GM18907 (cell line): ENCODE measurements around the gene ADRM1.

ENCODE experiments used
- ATAC-seq: cut with Tn5 transposase; IDR thresholded peaks from one replicate; pipeline ENCODE4 v1.9.1; 2021; ENCODE audit warnings: mild to moderate bottlenecking, moderate library complexity; ENCODE audit not compliant: unreplicated experiment

Gene ADRM1

DNA sequence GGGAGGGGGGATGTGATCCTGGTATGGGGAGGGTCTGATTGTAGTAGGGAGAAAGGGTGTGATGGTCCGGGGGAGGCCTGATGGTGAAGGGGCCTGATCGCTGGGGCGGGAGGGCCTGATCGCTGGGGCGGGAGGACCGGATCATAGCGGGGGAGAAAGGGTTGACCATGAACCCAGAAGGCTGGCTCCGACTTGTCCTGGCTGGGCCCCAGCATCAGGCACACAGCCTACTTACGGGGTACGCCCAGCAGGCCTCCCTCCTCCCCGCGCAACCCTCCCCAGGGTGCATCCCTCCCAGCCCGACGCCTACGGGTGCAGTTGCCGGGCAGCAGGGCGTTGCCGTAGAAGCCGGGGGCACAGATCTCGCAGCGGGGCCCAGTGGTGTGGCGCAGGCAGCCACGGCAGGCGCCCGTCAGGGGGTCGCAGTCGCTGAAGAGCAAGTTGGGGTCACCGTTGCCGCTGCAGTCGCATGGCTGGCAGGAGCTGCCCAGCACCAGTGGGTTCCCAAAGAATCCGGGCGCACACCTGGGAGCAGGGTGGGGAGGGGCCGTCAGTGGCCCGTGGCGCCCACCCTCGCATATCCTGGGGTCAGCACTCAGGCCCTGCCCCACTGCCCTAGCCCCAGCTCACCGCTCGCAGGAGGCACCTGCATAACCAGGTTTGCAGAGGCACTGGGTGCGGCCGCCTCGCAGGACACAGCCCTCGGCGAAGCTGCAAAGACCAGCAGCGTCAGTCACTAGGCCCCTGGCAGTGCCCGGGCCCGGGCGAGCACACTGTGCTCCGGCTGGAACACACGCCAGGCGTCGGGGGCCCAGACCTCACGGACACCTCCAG, 20.6 kb downstream of the ADRM1 start:
- no peak for ATAC-seq

DNA sequence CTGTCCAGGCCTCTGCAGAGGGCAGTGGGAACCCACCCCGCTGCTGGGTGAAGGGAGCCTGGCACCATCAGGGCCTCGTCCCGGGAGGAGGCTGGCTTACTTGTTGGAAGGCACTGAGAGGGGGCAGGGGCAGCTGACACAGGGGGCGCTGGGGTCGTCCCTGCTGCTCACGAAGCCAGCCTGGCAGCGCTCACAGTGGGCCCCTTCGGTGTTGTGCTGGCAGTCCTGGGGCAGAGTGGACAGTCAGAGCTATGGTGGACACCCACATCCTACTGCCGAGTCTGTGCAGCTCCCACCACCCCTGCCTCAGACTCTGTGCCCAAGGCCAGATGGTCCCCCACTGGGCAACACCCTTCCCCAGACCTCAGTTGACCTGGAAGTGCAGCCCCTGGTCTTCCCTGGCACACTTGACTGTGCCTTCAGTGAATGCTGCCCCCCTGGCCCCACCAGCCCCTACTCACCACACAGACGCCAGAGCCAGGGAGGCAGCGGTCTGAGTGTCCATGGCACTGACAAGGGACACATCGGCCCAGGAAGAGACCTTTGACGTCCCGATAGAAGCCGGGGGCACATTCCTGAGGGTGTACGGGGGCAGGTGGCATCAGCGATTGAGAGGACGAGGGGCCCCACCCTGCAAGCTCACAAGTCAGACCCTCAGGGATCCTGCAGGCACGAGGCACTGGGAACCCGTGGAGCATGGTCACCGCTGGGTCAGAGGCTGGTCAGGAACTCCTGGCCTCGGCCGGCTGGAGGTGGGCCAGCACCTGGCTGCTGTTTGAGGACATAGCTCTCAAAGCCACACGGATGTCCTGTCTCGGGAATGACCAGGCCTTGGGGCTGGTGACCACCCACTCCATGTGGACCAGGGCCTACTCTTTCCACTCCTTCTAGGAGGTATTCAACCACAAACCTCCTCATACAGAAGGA, 21.4 kb downstream of the ADRM1 start:
- no peak for ATAC-seq

DNA sequence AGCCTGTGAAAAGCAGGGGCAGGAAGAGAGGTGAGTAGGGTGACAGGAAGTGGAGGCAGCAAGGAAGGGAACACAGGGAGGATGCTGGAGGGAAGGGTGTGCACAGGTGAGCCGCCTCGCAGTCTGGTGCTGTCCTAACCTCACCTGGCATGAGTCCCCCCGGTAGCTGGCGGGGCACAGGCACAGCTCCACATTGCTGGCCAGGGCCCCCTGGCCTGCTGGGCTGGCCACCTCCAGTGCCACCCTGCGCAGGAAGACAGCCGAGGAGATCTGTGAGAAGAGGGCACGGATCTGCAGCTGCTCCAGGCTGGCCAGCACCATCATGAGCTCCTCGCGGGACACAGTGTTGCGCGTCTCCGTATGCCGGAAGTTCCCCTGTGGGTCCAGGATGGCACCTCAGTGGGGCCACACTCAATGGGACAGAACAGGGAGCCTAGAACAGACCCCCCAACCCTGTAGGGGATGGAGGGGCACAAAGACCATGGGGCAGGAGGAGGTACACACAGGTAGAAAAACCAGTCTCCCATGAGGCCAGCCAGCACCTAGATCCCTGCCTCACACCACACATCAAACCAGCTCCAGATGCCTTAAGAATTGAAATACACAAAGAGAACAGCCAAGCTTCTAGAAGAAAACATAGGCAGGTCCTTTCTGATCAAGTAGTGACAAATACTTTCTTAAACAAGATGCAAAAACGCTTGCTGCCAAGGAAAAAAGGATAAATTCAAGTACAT, 22.5 kb downstream of the ADRM1 start:
- no peak for ATAC-seq

DNA sequence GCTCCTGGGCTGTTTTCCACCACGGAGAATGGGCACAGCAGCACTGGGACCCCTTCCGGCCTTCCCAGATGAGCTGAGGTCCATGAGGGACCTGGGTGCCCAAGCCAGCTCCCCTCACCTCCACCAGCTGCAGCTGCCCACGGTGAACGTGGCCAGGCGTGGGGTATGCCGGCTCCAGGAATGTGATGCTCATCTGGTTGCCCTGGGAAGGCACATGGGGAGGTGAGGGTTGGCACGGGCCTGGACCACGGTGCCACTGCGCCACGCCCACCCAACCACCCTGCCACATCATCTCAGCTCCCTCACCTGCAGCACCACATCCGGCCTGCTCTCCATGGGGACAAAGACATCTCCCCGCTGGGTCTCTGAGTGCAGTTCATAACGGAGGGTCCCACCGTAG, 23.8 kb downstream of the ADRM1 start:
- ATAC-seq: no peak

DNA sequence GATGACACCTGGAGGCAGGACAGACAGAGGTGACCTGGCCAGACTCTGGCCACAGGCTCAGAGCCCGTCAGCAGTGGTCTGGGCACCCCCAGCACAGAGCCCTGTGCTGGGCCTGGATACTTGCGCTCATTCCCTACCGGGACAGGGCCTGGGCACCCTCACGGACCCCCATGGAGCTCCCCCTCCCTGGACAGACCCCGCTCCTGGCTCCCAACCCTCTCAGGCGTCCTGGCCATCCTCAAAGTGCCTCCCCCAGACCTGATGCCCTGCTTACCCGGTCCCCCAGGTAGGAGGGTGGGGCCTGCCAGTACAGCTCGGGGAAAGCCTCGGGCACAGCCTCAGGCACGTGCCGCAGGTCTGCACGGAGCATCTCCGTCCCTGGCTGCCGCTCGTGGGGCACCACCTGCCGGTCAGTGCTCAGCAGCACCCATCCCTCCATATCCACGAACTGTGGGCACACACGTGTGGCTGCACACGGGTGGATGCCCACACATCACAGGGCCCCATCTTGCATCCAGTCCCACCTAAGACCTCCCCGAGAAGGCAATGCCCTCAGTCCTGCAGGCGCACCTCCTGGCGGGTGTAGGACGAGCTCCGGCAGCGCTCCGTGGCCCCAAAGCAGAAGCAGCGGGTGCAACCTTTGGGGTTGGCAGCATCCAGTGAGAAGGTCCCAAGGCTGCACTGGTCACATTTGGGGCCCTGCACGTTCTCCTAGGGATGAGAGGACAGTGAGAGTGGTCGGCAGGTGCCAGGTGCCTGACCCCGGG, 24.3 kb downstream of the ADRM1 start:
- ATAC-seq: no peak

DNA sequence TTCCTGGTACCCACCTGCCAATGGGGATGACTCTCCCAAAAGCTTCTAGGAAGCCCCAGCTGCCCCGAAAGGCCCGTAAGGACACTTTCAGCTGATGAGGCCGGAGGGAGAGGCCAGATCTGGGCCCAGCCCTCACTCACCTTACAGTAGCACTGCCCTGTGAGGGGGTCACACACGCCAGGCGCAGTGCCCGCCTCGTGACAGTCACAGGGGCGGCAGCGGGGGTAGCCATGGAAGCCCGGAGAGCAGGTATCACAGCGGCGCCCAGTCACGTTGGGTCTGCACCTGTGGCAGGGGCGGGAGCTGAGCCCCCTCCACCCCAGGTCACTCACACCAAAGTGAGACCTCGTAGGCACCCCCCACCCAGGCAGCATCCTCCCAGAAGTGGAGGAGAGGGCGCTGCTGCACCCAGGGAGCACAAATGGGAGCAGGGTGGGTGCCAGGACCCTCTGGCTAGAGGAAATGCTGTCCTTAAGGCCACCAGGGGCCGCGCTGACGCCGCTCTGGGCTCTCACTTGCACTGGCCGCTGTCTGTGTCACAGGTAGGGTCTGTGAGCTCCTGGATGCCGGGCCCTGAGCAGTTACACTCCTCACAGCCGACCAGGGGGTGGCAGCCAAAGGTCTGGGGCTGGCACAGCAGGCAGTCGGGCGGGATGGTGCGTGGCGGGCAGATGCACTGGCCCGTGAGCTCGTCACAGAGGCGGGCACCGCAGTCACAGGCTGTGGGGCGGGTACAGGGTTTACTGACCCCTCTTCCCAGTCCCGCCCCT, 25.1 kb downstream of the ADRM1 start:
- no peak for ATAC-seq

DNA sequence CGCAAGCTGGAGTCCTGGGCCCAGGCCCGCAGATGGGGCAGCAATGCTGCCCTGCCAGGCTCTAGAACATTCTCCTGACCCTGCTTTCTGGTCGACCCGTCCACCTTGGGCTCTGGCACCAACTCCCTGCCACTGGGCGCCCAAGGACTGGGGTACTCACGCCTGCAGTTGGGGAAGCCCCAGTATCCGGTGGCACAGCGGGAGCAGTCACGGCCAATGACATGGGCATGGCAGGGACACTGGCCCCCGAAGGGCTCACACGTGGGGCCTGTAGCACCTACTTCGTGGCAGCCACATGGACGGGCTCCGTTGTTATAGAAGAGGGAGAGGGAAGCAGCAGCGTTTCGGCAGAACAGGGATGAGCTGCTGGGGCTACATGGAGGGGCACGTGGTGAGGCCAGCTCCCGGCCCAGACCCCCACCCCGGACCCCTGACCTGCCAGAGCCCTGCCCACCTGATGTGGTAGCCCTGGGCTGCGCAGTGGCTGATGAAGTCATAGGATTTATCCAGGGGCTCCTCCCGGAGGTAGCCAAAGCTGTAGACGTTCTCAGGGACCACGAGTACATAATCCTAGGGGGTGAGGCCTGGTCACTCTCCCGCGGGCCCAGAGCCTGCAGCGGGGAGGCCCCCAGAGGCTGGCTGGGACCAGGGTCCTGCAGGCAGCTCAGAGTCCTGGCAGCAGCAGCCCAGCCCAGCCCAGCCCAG, 26.0 kb downstream of the ADRM1 start:
- no peak for ATAC-seq

DNA sequence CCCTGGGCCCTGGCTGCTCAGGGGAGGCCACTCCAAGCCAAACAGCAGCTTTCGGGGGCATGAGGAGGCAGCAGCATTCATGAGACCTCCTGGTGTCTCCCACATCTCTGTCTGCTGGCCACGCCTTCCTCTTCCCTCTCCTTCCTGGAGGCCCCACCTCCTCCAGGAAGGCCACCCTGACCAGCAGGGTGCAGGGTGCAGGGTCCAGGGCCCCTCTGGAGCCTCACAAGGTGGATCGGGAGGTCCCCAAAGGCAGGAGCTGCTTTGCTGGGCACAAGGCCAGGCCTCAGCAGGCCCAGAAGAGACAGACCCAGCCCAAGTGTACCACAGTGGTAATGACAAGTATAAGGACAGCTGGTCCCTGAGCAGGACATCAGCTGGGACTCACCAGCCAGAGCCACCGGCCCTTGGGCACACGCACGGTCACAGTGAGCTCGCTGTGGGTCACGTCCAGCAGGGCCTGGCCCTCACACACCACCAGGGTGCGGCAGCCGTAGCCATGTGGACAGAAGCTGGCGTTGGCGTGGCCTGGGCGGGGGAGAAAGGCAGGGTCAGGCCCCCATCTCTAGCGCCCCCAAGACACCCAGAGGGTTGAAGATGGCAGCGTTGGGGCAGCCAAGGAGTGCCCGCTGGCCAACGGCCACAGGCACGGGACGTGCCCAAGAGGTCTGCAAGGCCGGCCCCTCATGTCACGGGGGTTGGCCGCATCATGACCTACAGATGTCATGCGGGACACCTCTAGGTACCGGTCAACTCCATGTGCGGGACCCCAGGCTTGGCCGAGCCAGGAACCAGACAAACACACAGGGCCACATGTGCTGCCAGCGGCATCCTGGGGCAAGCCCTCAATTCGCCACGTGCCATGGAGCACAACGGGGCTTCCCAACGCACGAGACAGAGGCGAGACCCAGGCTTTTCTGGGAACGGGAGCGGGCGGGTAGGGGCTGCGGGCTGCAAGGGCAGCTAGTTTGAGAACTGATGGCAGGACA, 26.9 kb downstream of the ADRM1 start:
- no peak for ATAC-seq

DNA sequence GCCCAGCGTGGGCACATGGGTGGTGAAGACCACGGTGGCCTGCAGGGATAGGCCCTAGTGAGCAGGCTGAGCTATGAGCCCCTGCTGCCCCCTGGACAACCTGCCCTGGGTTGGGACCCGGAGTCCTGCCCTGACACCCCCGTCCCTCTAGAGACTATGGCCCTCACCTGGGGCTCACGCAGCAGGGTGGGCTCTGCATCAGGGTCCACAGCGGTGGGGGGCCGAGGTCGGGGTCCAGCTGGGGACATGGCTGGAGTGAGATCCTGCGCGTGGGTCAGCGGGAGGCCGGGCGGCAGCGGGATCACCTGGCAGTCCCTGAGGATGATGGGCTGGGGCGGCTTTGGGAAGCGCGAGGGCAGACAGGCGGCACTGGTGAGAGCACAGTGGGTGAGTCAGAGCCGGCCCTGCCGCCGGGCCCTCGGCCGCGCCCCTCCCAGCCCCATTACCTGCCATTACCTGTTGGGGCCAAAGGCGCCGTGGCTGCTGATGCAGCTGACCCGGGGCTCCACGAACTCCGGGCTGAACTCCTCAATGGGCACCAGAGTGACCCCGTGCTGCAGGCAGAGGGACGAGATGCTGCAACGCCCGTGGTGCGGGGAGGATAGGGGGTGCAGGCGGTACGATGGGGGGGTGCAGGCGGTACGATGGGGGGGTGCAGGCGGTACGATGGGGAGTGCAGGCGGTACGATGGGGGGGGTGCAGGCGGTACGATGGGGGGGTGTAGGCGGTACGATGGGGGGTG, 27.9 kb downstream of the ADRM1 start:
- ATAC-seq: no peak

DNA sequence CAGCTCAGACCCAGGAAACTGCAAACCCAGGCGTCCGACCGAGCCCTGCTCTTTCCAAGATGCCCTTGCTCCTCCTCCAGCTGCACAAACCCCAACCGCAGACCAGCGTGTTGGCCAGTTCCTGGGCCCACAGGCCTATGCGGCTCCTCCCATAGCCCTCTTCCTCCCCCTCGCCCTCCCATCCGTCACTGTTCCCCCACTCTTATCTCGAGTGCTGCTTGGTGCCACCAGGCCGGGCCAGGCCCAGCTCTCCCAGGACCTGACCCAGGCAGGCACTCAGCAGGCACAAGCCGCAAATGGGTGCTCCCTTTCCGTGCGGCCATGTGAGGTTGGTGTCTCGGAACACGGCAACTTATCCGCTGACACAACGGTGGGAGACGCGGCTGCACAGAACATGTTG, 28.6 kb downstream of the ADRM1 start:
- ATAC-seq: no peak

DNA sequence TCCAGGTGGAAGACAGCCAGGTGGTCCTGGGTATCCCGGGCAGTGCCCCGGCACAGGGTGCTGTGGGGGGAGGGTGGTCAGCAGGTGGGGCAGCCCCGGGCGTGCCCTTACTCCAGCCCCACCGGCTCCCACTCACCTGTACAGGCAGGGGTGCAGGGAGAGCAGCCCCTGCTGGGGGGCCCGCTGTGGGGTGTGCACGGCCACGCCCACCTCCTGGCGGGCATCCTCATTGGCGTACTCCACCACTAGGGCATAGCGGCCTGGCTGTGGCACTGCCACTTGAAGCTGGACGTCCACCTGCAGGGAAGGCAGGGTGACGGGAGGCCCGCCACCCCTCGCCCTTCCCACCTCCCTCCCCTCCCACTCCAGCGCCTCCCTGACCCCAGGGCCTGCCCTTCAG, 29.6 kb downstream of the ADRM1 start:
- ATAC-seq: no peak

DNA sequence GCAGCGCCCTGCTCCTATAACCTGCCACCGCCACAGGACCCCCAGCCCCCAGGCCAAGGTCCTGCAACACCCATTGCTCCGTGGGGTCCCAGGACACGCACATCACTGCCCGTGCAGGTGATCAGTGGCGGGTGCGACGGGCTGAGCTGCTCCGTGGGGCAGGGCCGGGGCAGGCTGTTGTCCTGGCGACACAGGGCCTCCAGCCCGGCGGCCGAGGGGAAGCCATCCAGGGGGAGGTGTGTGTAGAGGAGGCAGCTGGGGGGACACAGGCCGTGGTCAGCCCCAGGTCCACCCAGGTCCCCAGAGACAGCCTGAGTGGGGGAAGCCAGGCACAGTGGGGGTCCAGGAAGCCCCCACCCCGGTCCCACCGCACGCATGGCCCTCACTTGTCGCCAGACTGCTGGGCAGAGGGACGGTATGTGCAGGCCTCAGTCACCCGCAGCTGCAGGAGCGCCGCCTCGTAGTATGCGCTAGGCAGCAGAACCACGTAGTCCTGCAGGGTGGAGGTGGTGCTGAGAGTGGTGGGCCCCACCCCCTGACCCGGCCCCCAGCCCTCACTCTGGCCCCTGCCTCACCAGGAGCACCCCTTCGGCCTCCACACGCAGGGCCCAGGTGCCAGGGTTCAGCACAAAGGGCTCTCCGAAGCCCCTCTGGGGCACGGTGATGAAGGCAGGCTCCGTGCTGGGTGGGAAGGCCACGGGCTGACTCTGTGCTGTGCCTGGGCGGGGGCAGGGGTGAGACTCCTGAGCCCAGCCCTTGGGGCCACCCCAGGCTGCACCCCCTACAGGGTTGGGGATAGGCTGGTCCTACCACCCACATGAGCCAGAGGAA, 30.4 kb downstream of the ADRM1 start:
- ATAC-seq: no peak

DNA sequence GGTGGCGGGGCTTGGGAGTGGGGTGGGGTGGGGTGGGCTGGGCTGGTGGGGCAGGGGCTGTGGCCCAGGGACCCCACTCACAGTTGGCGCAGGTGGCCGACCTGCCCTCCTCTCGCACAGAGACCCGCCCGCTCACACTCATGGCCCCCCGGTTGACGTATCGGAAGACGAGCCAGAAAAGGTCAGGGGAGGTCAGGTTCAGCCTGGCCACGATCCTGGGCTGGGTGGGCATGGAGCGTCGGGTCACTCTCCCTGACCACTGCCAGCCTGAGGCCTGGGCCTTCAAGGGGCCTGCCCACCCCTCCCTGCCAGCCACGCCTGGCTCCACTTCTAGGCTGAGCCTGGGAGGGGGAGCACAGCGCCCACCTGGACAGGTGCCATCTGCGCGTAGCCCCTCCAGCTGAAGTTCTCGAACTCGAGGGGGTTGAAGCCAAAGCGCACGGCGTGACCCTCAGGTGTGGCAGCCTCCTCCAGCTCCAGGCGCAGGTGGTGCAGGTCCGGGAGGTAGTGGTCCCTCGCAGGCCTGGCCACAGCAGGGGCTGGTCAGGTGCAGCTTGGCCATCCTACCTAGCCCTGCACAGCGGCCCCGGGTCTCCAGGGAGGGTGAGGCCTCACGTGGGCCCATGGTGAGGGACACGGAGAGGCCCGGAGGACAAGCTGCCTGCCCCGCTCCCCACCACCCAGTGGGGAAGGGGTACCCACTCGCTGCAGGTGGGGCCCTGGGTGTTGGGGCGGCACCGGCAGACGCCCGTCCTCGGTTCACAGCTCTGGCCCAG, 31.2 kb downstream of the ADRM1 start:
- no peak for ATAC-seq

DNA sequence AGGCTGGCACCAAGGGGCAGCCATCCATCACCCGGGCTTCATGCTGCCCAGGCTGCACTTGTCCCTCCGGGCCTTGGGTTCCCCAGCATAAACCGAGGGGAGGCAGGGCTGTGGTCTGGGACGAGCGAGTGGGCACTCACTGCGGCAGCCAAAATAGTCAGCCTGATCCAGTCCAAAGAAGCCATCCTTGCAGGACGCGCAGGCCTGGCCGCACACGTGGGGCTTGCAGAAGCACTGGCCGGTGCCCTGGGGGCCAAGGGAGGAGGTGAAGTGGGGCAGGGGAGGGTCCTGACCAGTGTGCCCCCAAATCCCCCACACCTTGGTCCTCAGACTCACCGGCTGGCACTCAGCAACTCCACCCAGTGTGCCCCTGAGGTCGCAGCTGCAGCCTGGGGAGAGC, 32.1 kb downstream of the ADRM1 start:
- no peak for ATAC-seq

DNA sequence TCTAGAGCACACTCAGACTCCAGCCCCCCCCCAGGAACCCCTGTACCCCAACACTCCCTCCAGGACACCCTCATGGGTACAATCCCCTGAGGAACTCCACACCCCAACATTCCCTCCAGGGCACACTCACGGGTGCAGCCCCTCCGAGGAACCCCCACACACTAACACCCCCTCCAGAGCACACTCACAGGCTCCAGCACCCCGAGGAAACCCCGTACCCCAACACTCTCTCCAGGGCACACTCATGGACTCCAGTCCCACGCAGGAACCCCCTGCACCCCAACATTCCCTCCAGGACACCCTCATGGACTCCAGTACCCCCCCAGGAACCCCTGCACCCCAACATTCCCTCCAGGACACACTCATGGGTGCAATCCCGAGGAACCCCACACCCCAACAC, 32.7 kb downstream of the ADRM1 start:
- ATAC-seq: no peak

DNA sequence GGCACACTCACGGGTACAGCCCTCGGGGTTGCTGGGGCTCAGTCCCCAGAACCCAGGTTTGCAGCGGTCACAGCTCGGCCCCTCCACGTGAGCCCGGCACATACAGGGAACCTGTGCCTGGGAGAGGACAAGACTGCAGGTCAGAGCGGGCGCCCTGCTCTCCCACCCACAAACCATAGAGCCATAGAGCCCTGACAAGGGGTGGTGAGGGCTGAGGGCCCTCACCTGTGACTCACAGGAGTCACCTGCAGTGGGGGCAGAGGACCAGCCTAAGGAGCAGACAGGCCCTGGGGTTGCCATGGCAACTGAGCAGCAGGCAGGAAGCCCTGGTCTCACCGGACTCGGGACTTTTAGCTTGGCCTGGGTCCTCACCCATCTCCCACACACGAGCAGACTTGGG, 33.5 kb downstream of the ADRM1 start:
- no peak for ATAC-seq
